Measurements from ENCODE around the gene ITGB3BP. TPM values are rescaled to one million over a fixed set of nuclear protein-coding genes. Genes with fewer than 3 reads are reported as not detected.

The ITGB3BP gene
- polyA plus RNA-seq, 1 donor (not counting 4 experiments of a cell fraction or from before 2014, with no cell fraction given) = 19.5 TPM

DNA sequence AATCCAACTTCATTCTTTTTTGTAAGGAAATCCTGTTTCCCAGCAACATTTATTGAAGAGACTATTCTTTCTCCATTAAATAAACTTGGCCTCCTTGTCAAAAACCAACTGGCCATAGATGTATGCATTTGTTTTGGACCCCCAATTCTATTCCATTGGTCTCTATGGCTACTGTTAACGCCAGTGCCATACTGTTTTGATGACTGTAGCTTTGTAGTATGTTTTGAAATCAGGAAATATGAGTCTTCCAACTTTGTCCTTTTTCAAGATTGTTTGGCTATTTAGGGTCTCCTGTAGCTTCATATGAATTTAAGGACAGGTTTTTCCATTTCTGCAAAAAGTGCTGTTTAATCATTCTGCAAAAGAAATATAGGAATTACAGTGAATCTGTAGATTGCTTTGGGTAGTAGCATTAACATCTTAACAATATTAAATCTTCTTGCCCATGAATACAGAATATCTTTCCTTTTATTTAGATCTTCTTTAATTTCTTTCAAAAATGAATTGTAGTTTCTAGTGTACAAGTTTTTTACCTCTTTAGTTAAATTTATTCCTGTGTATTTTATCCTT lies 61.3 kb downstream of the ITGB3BP start:
- TF ChIP-seq, protein P1, sequence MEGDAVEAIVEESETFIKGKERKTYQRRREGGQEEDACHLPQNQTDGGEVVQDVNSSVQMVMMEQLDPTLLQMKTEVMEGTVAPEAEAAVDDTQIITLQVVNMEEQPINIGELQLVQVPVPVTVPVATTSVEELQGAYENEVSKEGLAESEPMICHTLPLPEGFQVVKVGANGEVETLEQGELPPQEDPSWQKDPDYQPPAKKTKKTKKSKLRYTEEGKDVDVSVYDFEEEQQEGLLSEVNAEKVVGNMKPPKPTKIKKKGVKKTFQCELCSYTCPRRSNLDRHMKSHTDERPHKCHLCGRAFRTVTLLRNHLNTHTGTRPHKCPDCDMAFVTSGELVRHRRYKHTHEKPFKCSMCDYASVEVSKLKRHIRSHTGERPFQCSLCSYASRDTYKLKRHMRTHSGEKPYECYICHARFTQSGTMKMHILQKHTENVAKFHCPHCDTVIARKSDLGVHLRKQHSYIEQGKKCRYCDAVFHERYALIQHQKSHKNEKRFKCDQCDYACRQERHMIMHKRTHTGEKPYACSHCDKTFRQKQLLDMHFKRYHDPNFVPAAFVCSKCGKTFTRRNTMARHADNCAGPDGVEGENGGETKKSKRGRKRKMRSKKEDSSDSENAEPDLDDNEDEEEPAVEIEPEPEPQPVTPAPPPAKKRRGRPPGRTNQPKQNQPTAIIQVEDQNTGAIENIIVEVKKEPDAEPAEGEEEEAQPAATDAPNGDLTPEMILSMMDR (optimal IDR thresholded peaks at IDR 0.05 in 1 of 3, IDR thresholded peaks at IDR 0.05 in 1 of 3, conservative IDR thresholded peaks at IDR 0.05 in 1 of 3; ENCODE audit: extremely low read depth in 1 of 3, insufficient read depth in 2 of 3, low read length in 3 of 3) = no peak
- TF ChIP-seq EZH2 (IDR thresholded peaks at IDR 0.05; ENCODE audit: low read length) = no peak
- Histone ChIP-seq H2AFZ (ENCODE audit: control insufficient read depth, low read length) (no peak overlapping the region), H3K4me2 (ENCODE audit: control insufficient read depth, extremely low read depth, insufficient read depth, low read depth, low read length) (no peak overlapping the region), H3K4me1 (ENCODE audit: control insufficient read depth, extremely low read depth, insufficient read depth, low read length) (no peaks in the 10 kb centered on the region), H3K9me3 (ENCODE audit: control insufficient read depth, low read depth, low read length) (no peaks in the 10 kb centered on the region), H3K9ac (ENCODE audit: control insufficient read depth, extremely low read depth, insufficient read depth, low read length) (no peak overlapping the region), H3K27ac (ENCODE audit: control insufficient read depth, insufficient read depth, low read length) (no peak overlapping the region), H3K4me3 (ENCODE audit: control insufficient read depth in 2 of 3, extremely low read depth in 1 of 3, insufficient read depth in 2 of 3, low read depth in 1 of 3, low read length in 3 of 3) (no peak overlapping the region), H3K27me3 (ENCODE audit: control insufficient read depth, extremely low read depth, insufficient read depth, low read length) (no peaks in the 10 kb centered on the region), H3K79me2 (ENCODE audit: control insufficient read depth, insufficient read depth, low read length) (no peaks in the 10 kb centered on the region), H4K20me1 (ENCODE audit: control insufficient read depth, extremely low read depth, insufficient read depth, low read length) (no peaks in the 10 kb centered on the region), H3K36me3 (ENCODE audit: control insufficient read depth in 2 of 2, extremely low read depth in 1 of 2, insufficient read depth in 2 of 2, low read length in 2 of 2) (no peaks in the 10 kb centered on the region), H3K9me1 (ENCODE audit: control insufficient read depth, extremely low read depth, insufficient read depth, low read length) (no peaks in the 10 kb centered on the region)
- FAIRE-seq (no peak), DNase-seq (ENCODE audit: low read depth, low spot score) (no peak)
- dilution Hi-C loops (cut with MboI; ENCODE audit: extremely low pct_ligation_motif_present, low sequenced_read_pairs) = no loop called here

DNA sequence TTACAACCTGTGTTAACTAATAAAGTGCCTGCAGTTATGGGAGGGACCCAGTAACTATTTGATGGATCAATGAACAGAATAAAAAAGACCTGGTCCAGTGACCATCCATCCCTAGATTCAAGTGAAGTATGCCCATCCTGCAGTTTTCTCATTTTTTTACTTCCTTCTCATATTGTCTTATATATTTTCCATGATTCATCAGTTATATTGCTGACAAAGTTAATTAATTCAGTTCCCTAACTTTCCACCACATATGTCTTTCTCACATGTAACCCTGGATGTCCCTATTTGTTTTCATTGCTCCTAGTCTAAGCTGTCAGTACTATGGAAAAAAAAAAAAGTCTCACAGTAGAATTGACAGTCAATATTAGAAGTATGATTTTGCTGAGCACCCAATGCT lies 64.3 kb downstream of the ITGB3BP start:
- H2AFZ ChIP-seq (ENCODE audit: control insufficient read depth, low read length) = no peak overlapping the region
- no peak for FAIRE-seq
- dilution Hi-C loops (cut with MboI; ENCODE audit: extremely low pct_ligation_motif_present, low sequenced_read_pairs) = no loop called here
- no peak overlapping the region for H3K4me3 ChIP-seq (ENCODE audit: control insufficient read depth in 2 of 3, extremely low read depth in 1 of 3, insufficient read depth in 2 of 3, low read depth in 1 of 3, low read length in 3 of 3)
- TF ChIP-seq EZH2 (IDR thresholded peaks at IDR 0.05; ENCODE audit: low read length) = no peak
- no peak overlapping the region for H3K4me2 ChIP-seq (ENCODE audit: control insufficient read depth, extremely low read depth, insufficient read depth, low read depth, low read length)
- H4K20me1 ChIP-seq (ENCODE audit: control insufficient read depth, extremely low read depth, insufficient read depth, low read length) = no peaks in the 10 kb centered on the region
- no peaks in the 10 kb centered on the region for H3K79me2 ChIP-seq (ENCODE audit: control insufficient read depth, insufficient read depth, low read length)
- H3K27ac ChIP-seq (ENCODE audit: control insufficient read depth, insufficient read depth, low read length) = no peak overlapping the region
- no peaks in the 10 kb centered on the region for H3K9me1 ChIP-seq (ENCODE audit: control insufficient read depth, extremely low read depth, insufficient read depth, low read length)
- H3K9ac ChIP-seq (ENCODE audit: control insufficient read depth, extremely low read depth, insufficient read depth, low read length) = no peak overlapping the region
- H3K27me3 ChIP-seq (ENCODE audit: control insufficient read depth, extremely low read depth, insufficient read depth, low read length) = no peaks in the 10 kb centered on the region
- H3K36me3 ChIP-seq (ENCODE audit: control insufficient read depth in 2 of 2, extremely low read depth in 1 of 2, insufficient read depth in 2 of 2, low read length in 2 of 2) = no peaks in the 10 kb centered on the region
- no peak for DNase-seq (ENCODE audit: low read depth, low spot score)
- no peaks in the 10 kb centered on the region for H3K4me1 ChIP-seq (ENCODE audit: control insufficient read depth, extremely low read depth, insufficient read depth, low read length)
- no peaks in the 10 kb centered on the region for H3K9me3 ChIP-seq (ENCODE audit: control insufficient read depth, low read depth, low read length)

DNA sequence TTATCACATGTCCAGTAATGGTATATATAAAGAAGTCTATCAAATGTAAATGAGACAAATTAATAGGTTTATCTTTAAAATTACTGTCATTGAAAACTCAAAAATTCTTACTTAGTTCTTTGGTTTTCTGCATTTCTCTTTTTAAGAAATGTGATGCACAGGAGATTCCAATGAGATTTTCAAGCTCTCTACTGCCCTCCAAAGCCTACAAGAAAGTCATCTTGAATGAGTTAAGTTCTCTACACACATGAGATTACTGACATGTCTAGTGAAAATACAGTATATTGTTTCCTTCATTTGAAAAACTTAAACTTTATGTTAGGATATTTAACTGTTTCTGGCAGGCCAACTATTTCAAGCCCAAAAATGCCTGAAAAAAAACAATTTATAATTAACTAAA lies 68.8 kb downstream of the ITGB3BP start:
- Histone ChIP-seq H2AFZ (ENCODE audit: control insufficient read depth, low read length) (no peak overlapping the region), H3K27ac (ENCODE audit: control insufficient read depth, insufficient read depth, low read length) (no peak overlapping the region), H3K9me1 (ENCODE audit: control insufficient read depth, extremely low read depth, insufficient read depth, low read length) (no peaks in the 10 kb centered on the region), H3K27me3 (ENCODE audit: control insufficient read depth, extremely low read depth, insufficient read depth, low read length) (no peaks in the 10 kb centered on the region), H3K9me3 (ENCODE audit: control insufficient read depth, low read depth, low read length) (no peaks in the 10 kb centered on the region), H4K20me1 (ENCODE audit: control insufficient read depth, extremely low read depth, insufficient read depth, low read length) (no peaks in the 10 kb centered on the region), H3K79me2 (ENCODE audit: control insufficient read depth, insufficient read depth, low read length) (no peaks in the 10 kb centered on the region), H3K9ac (ENCODE audit: control insufficient read depth, extremely low read depth, insufficient read depth, low read length) (no peak overlapping the region), H3K36me3 (ENCODE audit: control insufficient read depth in 2 of 2, extremely low read depth in 1 of 2, insufficient read depth in 2 of 2, low read length in 2 of 2) (no peaks in the 10 kb centered on the region), H3K4me3 (ENCODE audit: control insufficient read depth in 2 of 3, extremely low read depth in 1 of 3, insufficient read depth in 2 of 3, low read depth in 1 of 3, low read length in 3 of 3) (no peak overlapping the region), H3K4me2 (ENCODE audit: control insufficient read depth, extremely low read depth, insufficient read depth, low read depth, low read length) (no peak overlapping the region), H3K4me1 (ENCODE audit: control insufficient read depth, extremely low read depth, insufficient read depth, low read length) (no peaks in the 10 kb centered on the region)
- dilution Hi-C loops (cut with MboI; ENCODE audit: extremely low pct_ligation_motif_present, low sequenced_read_pairs) = no loop called here
- FAIRE-seq (no peak), DNase-seq (ENCODE audit: low read depth, low spot score) (no peak)
- TF ChIP-seq EZH2 (IDR thresholded peaks at IDR 0.05; ENCODE audit: low read length) = no peak
- TF ChIP-seq, protein P1 (optimal IDR thresholded peaks at IDR 0.05 in 1 of 3, IDR thresholded peaks at IDR 0.05 in 1 of 3, conservative IDR thresholded peaks at IDR 0.05 in 1 of 3; ENCODE audit: extremely low read depth in 1 of 3, insufficient read depth in 2 of 3, low read length in 3 of 3) = no peak
